Liver (tissue), 9 donors: ENCODE data around the gene CFAP61. TPM values are rescaled to one million over a fixed set of nuclear protein-coding genes. Genes with fewer than 3 reads are reported as not detected.
"Not testable (repeated sequence)": the region's sequence is repeated elsewhere in the genome, so short reads cannot be mapped to it uniquely, and the experiment has no call there.

Experiments
- DNase-seq: peaks from one replicate; pipeline ENCODE4 v3.0.0-alpha.2; 2017; ENCODE audit warnings: low spot score
- H3K27ac ChIP-seq, 2 donors: one replicate each; pipeline ENCODE4 v1.7.0; 2013; ENCODE audit warnings: inconsistent platforms in 2 of 2, low read length in 2 of 2, control low read depth in 1 of 2, low read depth in 1 of 2, mild to moderate bottlenecking in 1 of 2
- H3K27me3 ChIP-seq, 4 donors: one replicate each; pipeline versions ENCODE4 v1.6.1 to v1.7.0; 2013; ENCODE audit warnings: low read length in 3 of 4, inconsistent platforms in 1 of 4, mild to moderate bottlenecking in 1 of 4, moderate library complexity in 1 of 4; ENCODE audit not compliant: control insufficient read depth in 4 of 4, insufficient read depth in 4 of 4
- H3K36me3 ChIP-seq, 4 donors: one replicate each; pipeline versions ENCODE4 v1.6.1 to v1.7.0; 2013; ENCODE audit warnings: low read length in 3 of 4, mild to moderate bottlenecking in 3 of 4, low read depth in 1 of 4, moderate library complexity in 1 of 4; ENCODE audit not compliant: control insufficient read depth in 4 of 4, insufficient read depth in 3 of 4
- H3K4me1 ChIP-seq, 4 donors: one replicate each; pipeline versions ENCODE4 v1.6.1 to v1.7.0; 2013; ENCODE audit warnings: low read length in 3 of 4, mild to moderate bottlenecking in 3 of 4, moderate library complexity in 1 of 4; ENCODE audit not compliant: control insufficient read depth in 4 of 4, insufficient read depth in 4 of 4
- H3K4me3 ChIP-seq, 3 donors: one replicate each; pipeline versions ENCODE4 v1.6.1 to v1.7.0; 2013; ENCODE audit warnings: low read length in 3 of 3, control low read depth in 1 of 3, low read depth in 1 of 3, mild to moderate bottlenecking in 1 of 3
- H3K9ac ChIP-seq, 2 donors: one replicate each; pipeline ENCODE4 v1.7.0; 2013; ENCODE audit warnings: low read length in 2 of 2, mild to moderate bottlenecking in 2 of 2, moderate library complexity in 2 of 2, control low read depth in 1 of 2, low read depth in 1 of 2
- H3K9me3 ChIP-seq, 4 donors: one replicate each; pipeline versions ENCODE4 v1.6.1 to v1.7.0; 2013; ENCODE audit warnings: low read length in 3 of 4; ENCODE audit not compliant: control insufficient read depth in 4 of 4
- FOXA1 ChIP-seq: IDR thresholded peaks from 2 replicates; pipeline ENCODE4 v1.6.1; 2016; ENCODE audit warnings: antibody characterized with exemption
- FOXA2 ChIP-seq: IDR thresholded peaks from 2 replicates; pipeline ENCODE4 v1.6.1; 2016; ENCODE audit warnings: antibody characterized with exemption
- HNF4A ChIP-seq, 2 donors: conservative IDR thresholded peaks; 2 replicates each; pipeline ENCODE4 v1.6.1; 2016; ENCODE audit warnings: antibody characterized with exemption in 2 of 2, mild to moderate bottlenecking in 2 of 2
- HNF4G ChIP-seq: IDR thresholded peaks from 2 replicates; pipeline ENCODE4 v1.6.1; 2016; ENCODE audit warnings: antibody characterized with exemption
- JUND ChIP-seq, 2 donors: IDR thresholded peaks; 2 replicates each; pipeline ENCODE4 v1.6.1; 2016; ENCODE audit warnings: antibody characterized with exemption in 2 of 2
- NR2F2 ChIP-seq: IDR thresholded peaks from 2 replicates; pipeline ENCODE4 v1.6.1; 2016; ENCODE audit warnings: antibody characterized with exemption
- RAD21 ChIP-seq, 2 donors: IDR thresholded peaks; 2 replicates each; pipeline ENCODE4 v1.6.1; 2016; ENCODE audit warnings: antibody characterized with exemption in 2 of 2, mild to moderate bottlenecking in 2 of 2
- RXRA ChIP-seq, 2 donors: IDR thresholded peaks; 2 replicates each; pipeline ENCODE4 v1.6.1; 2017 to 2018; ENCODE audit warnings: antibody characterized with exemption in 2 of 2, mild to moderate bottlenecking in 1 of 2
- SP1 ChIP-seq: IDR thresholded peaks from 2 replicates; pipeline ENCODE4 v1.6.1; 2018; ENCODE audit warnings: antibody characterized with exemption, mild to moderate bottlenecking
- TAF1 ChIP-seq: conservative IDR thresholded peaks from 2 replicates; pipeline ENCODE4 v1.6.1; 2016; ENCODE audit warnings: antibody characterized with exemption, mild to moderate bottlenecking
- YY1 ChIP-seq: IDR thresholded peaks from 2 replicates; pipeline ENCODE4 v1.6.1; 2016; ENCODE audit warnings: antibody characterized with exemption, mild to moderate bottlenecking
- WGBS: extraction: QIAGEN DNeasy Blood & Tissue Kit; methylation state at CpG from one replicate; pipeline ENCODE4 v1.1.7; 2013; 5-methylcytosine and 5-hydroxymethylcytosine counted together
- polyA plus RNA-seq, 2 donors: library from polyadenylated mRNA; stranded (reverse) in 1 of 2; unstranded in 1 of 2; fragments of 200-250 nt in 1 of 2; fragments of >200 nt in 1 of 2; fragmentation: Nextera tagmentation in 1 of 2; extraction: Ambion mirVana in 1 of 2; gene quantifications; one replicate each; pipeline versions ENCODE4 v1.2.1 to v1.2.3, GENCODE V29; 2013 to 2015
- total RNA-seq, 2 donors: library from RNA; depleted of rRNA; stranded (reverse); fragments of >200 nt; gene quantifications; one replicate each; pipeline ENCODE4 v1.2.3, GENCODE V29; 2014
- TF ChIP-seq, protein P1 (sequence below): IDR thresholded peaks from 2 replicates; pipeline ENCODE4 v1.6.1; 2016; ENCODE audit warnings: antibody characterized with exemption
- TF ChIP-seq, protein P2 (sequence below): fragments of 150-350 bp; IDR thresholded peaks from 2 replicates; pipeline ENCODE4 v1.5.1; 2017; ENCODE audit warnings: improper control_type of control experiment, low read depth, low read length; ENCODE audit not compliant: missing input control
- TF ChIP-seq, protein P3 (sequence below): IDR thresholded peaks from 2 replicates; pipeline ENCODE4 v1.6.1; 2016; ENCODE audit warnings: antibody characterized with exemption
- TF ChIP-seq, protein P4 (sequence below): IDR thresholded peaks from 2 replicates; pipeline ENCODE4 v1.6.1; 2016; ENCODE audit warnings: antibody characterized with exemption, mild to moderate bottlenecking
- donor health status: healthy.
- donor health status: healthy.
- donor health status: healthy.
- donor health status: healthy.
- donor health status: healthy.

CFAP61 gene
- total and polyA plus RNA-seq, 4 donors, result 0.05 TPM; not detected in 3

DNA sequence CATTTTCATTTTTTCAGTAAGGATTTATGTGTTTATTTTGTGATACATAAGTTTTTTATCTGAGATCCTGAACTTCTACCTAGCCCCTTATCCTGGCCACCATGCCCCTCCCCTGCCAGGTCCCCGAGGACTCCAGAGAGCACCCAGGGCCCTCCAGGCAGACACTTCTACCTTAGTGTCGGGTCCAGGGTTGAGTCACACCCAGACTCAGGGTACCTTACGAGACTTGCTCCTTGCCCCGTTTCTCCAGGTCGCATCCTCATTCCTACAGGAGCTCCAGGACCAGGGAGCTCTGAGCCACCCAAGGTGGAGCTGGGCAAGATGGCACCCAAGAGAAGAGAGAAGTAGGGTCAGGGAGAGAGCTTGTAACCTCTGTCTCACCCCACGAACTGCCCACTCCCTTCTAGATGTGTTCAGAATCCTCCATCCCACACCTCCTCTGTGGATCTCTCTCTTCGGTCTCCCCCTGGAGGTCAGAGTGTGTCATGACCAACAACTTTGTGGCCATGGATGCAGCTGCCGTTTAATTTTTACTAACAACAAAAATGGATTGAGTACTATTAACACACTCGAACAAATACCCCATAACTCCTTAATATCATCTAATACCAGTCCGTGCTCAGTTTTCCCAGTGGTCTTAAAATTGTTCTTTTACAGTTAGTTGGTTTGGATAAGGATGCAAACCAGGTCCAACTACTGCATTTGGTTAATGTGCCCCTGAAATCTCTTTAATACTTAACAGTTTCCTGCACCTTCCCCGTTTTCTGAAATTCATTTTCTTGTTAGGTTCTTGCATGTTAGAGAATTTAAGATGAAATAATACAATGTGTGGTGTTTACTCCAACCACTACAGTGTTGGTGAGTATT is 185.0 kb downstream of the CFAP61 start:
- H3K27me3 ChIP-seq, result no peaks in the 10 kb centered on the region
- WGBS, result 42% methylated on average over 11 of the region's 11 CpGs
- H3K4me3 ChIP-seq, result no peak overlapping the region
- no peaks in the 10 kb centered on the region for H3K9me3 ChIP-seq
- TF ChIP-seq, protein P1, sequence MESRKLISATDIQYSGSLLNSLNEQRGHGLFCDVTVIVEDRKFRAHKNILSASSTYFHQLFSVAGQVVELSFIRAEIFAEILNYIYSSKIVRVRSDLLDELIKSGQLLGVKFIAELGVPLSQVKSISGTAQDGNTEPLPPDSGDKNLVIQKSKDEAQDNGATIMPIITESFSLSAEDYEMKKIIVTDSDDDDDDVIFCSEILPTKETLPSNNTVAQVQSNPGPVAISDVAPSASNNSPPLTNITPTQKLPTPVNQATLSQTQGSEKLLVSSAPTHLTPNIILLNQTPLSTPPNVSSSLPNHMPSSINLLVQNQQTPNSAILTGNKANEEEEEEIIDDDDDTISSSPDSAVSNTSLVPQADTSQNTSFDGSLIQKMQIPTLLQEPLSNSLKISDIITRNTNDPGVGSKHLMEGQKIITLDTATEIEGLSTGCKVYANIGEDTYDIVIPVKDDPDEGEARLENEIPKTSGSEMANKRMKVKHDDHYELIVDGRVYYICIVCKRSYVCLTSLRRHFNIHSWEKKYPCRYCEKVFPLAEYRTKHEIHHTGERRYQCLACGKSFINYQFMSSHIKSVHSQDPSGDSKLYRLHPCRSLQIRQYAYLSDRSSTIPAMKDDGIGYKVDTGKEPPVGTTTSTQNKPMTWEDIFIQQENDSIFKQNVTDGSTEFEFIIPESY, result no peak
- no peak for TF ChIP-seq NR2F2
- TF ChIP-seq FOXA1, result no peak
- TF ChIP-seq, protein P2, sequence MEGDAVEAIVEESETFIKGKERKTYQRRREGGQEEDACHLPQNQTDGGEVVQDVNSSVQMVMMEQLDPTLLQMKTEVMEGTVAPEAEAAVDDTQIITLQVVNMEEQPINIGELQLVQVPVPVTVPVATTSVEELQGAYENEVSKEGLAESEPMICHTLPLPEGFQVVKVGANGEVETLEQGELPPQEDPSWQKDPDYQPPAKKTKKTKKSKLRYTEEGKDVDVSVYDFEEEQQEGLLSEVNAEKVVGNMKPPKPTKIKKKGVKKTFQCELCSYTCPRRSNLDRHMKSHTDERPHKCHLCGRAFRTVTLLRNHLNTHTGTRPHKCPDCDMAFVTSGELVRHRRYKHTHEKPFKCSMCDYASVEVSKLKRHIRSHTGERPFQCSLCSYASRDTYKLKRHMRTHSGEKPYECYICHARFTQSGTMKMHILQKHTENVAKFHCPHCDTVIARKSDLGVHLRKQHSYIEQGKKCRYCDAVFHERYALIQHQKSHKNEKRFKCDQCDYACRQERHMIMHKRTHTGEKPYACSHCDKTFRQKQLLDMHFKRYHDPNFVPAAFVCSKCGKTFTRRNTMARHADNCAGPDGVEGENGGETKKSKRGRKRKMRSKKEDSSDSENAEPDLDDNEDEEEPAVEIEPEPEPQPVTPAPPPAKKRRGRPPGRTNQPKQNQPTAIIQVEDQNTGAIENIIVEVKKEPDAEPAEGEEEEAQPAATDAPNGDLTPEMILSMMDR, result peak; percentile 71
- TF ChIP-seq HNF4A (conservative IDR thresholded peaks at IDR 0.05), result no peak
- no peak for TF ChIP-seq YY1
- TF ChIP-seq SP1, result no peak
- TF ChIP-seq HNF4G, result no peak
- TF ChIP-seq, protein P3, sequence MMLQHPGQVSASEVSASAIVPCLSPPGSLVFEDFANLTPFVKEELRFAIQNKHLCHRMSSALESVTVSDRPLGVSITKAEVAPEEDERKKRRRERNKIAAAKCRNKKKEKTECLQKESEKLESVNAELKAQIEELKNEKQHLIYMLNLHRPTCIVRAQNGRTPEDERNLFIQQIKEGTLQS, result no peak
- TF ChIP-seq RAD21 (IDR thresholded peaks at IDR 0.05), result peak; percentile 71 to 86
- TF ChIP-seq TAF1, result no peak
- TF ChIP-seq, protein P4, sequence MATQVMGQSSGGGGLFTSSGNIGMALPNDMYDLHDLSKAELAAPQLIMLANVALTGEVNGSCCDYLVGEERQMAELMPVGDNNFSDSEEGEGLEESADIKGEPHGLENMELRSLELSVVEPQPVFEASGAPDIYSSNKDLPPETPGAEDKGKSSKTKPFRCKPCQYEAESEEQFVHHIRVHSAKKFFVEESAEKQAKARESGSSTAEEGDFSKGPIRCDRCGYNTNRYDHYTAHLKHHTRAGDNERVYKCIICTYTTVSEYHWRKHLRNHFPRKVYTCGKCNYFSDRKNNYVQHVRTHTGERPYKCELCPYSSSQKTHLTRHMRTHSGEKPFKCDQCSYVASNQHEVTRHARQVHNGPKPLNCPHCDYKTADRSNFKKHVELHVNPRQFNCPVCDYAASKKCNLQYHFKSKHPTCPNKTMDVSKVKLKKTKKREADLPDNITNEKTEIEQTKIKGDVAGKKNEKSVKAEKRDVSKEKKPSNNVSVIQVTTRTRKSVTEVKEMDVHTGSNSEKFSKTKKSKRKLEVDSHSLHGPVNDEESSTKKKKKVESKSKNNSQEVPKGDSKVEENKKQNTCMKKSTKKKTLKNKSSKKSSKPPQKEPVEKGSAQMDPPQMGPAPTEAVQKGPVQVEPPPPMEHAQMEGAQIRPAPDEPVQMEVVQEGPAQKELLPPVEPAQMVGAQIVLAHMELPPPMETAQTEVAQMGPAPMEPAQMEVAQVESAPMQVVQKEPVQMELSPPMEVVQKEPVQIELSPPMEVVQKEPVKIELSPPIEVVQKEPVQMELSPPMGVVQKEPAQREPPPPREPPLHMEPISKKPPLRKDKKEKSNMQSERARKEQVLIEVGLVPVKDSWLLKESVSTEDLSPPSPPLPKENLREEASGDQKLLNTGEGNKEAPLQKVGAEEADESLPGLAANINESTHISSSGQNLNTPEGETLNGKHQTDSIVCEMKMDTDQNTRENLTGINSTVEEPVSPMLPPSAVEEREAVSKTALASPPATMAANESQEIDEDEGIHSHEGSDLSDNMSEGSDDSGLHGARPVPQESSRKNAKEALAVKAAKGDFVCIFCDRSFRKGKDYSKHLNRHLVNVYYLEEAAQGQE, result no peak
- no peak for TF ChIP-seq JUND (IDR thresholded peaks at IDR 0.05)
- TF ChIP-seq FOXA2, result no peak
- no peaks in the 10 kb centered on the region for H3K36me3 ChIP-seq
- H3K4me1 ChIP-seq, result no peaks in the 10 kb centered on the region
- no peak for DNase-seq
- H3K9ac ChIP-seq, result no peak overlapping the region
- no peak overlapping the region for H3K27ac ChIP-seq

DNA sequence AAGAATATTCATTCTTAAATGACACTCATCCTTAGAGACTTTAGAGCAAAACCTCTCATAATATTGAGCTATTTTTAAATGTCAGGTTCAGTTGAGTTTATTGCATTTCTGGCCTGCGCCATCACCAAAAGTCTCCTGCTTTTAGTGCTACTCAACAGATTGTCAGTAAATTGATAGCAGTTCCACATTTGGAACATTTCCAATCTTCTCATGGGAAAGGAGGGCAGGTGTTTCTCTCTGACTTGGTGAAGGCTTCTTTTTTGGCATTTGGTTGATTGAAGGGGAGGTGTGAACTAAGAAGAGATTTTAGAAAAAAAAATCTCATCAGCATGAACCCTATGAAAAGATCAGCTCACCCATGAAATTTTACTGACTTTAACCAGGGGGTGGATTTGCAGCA is 189.6 kb downstream of the CFAP61 start:
- no peaks in the 10 kb centered on the region for H3K4me1 ChIP-seq
- WGBS, result 88% methylated on average over 1 of the region's 1 CpG
- H3K36me3 ChIP-seq, result no peaks in the 10 kb centered on the region
- TF ChIP-seq YY1 (no peak), RXRA (IDR thresholded peaks at IDR 0.05) (no peak), JUND (IDR thresholded peaks at IDR 0.05) (no peak)
- TF ChIP-seq, protein P1, result no peak
- no peaks in the 10 kb centered on the region for H3K9me3 ChIP-seq
- H3K9ac ChIP-seq, result no peak overlapping the region
- no peak overlapping the region for H3K4me3 ChIP-seq
- H3K27ac ChIP-seq, result no peak overlapping the region
- H3K27me3 ChIP-seq, result peaks cover 0 to 3% (median 0%) of the 10 kb centered on the region in 4 donors
- no peak for DNase-seq

DNA sequence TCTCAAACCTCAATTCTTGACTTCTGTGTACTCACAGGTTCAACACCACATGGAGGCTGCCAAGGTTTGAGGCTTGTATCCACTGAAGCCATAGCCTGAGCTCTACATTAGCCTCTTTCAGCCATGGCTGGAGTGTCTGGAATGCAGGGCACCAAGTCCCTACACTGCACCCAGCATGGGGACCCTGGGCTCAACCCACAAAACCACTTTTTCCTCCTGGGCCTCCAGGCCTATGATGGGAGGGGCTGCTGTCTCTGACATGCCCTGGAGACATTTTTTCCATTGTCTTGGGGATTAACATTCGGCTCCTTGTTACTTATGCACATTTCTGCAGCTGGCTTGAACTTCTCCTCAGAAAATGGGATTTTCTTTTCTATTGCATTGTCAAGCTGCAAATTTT is 192.1 kb downstream of the CFAP61 start:
- H3K4me1 ChIP-seq, H3K27ac ChIP-seq, DNase-seq, H3K27me3 ChIP-seq, H3K4me3 ChIP-seq, H3K9ac ChIP-seq, H3K36me3 ChIP-seq, H3K9me3 ChIP-seq: not testable (repeated sequence)
- WGBS, result 81% methylated on average over 1 of the region's 1 CpG
